ENCODE measurements around the gene CMSS1. TPM values are rescaled to one million over a fixed set of nuclear protein-coding genes. Genes with fewer than 3 reads are reported as not detected.

The CMSS1 gene
- total RNA-seq, 4 donors from 2014 or later = 11.2 to 16.3 (median 14.1) TPM

DNA sequence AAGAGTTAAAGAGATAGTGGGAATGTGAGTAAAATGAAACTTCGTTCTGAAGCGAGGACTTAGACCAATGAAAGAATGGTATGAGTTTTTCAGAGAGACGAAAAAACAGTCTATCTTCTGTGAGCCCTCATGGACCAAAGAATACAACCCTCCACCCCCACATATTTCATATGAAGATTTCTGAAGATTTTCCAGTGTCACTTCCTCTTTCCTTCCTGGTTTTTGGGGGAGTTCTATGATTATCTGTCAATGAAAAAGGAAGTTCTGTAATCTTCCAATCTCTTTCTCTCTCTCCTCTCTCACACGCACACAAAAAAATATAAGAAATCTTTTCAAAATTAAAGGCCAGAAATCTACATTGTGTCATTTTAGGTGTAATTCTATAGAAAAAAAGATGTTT lies 27.7 kb downstream of the CMSS1 start:
- H3K4me1 ChIP-seq = peaks cover 51 to 73% (median 64%) of the 10 kb centered on the region in 4 donors
- no peak overlapping the region for H3K4me3 ChIP-seq
- H3K9me3 ChIP-seq = peaks cover 0 to 6% (median under 1%) of the 10 kb centered on the region in 4 donors
- WGBS = 37% methylated on average over 4 of the region's 4 CpGs
- TF ChIP-seq, protein P1, sequence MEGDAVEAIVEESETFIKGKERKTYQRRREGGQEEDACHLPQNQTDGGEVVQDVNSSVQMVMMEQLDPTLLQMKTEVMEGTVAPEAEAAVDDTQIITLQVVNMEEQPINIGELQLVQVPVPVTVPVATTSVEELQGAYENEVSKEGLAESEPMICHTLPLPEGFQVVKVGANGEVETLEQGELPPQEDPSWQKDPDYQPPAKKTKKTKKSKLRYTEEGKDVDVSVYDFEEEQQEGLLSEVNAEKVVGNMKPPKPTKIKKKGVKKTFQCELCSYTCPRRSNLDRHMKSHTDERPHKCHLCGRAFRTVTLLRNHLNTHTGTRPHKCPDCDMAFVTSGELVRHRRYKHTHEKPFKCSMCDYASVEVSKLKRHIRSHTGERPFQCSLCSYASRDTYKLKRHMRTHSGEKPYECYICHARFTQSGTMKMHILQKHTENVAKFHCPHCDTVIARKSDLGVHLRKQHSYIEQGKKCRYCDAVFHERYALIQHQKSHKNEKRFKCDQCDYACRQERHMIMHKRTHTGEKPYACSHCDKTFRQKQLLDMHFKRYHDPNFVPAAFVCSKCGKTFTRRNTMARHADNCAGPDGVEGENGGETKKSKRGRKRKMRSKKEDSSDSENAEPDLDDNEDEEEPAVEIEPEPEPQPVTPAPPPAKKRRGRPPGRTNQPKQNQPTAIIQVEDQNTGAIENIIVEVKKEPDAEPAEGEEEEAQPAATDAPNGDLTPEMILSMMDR (IDR thresholded peaks at IDR 0.05) = no peak
- TF ChIP-seq POLR2A (IDR thresholded peaks at IDR 0.05; ENCODE audit: low read depth) (no peak), EP300 (IDR thresholded peaks at IDR 0.05) (no peak), POLR2AphosphoS5 (IDR thresholded peaks at IDR 0.05) (no peak)
- peak overlapping the region; percentile 78 to 85 (median 80) for H3K27ac ChIP-seq (replicated peaks in 1 of 4)
- H3K36me3 ChIP-seq = peaks cover 0 to 25% (median 5%) of the 10 kb centered on the region in 4 donors
- intact Hi-C loops (cut with DNase I) = loop anchor here (10.0 kb wide), 1 partner anchor 199 kb away; no protein-coding TSS in a partner anchor
- no peak for DNase-seq (ENCODE audit: extremely low spot score)
- H3K27me3 ChIP-seq = no peaks in the 10 kb centered on the region

DNA sequence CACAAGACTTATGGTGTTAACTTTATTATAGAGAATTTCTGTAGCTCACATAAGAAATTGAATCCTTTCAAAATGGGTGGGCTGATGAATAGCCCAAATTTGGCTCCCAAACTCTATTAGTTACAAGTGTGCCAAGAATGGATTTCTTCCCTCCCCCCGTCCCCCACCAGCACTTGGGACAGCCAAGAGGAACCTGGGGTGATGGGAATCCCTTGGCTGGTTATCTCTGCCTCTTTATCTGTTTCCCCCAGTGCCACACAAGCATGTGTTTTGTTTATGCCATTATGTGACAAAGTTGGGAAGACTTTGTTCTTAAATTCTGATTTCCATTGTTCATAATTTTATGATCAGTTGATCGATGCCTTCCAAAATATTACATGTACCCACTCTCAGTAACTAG lies 28.3 kb downstream of the CMSS1 start:
- Histone ChIP-seq H3K9me3 (peaks cover 0 to 6% (median 1%) of the 10 kb centered on the region in 4 donors), H3K36me3 (peaks cover 0 to 32% (median 11%) of the 10 kb centered on the region in 4 donors), H3K4me1 (peaks cover 51 to 78% (median 64%) of the 10 kb centered on the region in 4 donors), H3K27ac (replicated peaks in 1 of 4) (peak overlapping the region; percentile 78 to 85 (median 80)), H3K4me3 (no peak overlapping the region), H3K27me3 (no peaks in the 10 kb centered on the region)
- no peak for DNase-seq (ENCODE audit: extremely low spot score)
- intact Hi-C loops (cut with DNase I) = loop anchor here (10.0 kb wide), 1 partner anchor 199 kb away; no protein-coding TSS in a partner anchor
- TF ChIP-seq POLR2A (IDR thresholded peaks at IDR 0.05; ENCODE audit: low read depth) (no peak), EP300 (IDR thresholded peaks at IDR 0.05) (no peak), POLR2AphosphoS5 (IDR thresholded peaks at IDR 0.05) (no peak)
- TF ChIP-seq, protein P1 (IDR thresholded peaks at IDR 0.05) = no peak
- WGBS = 37% methylated on average over 2 of the region's 2 CpGs

DNA sequence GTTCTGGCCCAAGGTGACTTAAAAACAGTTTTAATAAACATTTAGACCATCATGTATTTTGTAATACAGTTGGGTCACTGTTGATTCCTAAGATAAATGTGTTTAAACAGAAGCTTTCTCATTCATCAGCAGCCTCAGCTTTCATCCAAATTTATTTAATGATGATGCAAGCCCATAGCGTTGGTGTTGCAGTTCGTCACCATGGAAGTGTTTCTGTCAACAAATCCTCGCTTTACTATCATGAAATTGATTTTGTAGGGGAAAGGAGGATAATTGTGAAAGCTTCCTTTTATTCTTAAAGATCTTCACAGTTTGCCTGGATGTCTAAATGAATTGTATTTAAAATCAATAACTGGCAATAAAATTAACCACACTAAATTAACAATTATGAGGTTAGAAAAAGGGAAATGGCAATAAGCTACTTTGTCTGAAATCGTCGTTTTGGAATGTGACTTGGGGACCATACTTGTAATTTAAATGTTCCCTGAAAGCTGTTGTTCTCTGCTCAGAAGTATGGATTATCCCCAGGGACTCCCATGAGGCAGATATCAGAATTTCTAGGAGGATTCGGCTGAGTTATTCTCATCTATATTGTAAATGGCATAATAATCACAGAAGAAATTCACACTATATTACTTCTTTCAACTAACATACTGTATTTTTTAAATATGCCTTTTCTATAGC lies 29.0 kb downstream of the CMSS1 start:
- Histone ChIP-seq H3K9me3 (peaks cover 0 to 6% (median 2%) of the 10 kb centered on the region in 4 donors), H3K4me3 (no peak overlapping the region), H3K36me3 (peaks cover 0 to 35% (median 13%) of the 10 kb centered on the region in 4 donors), H3K27me3 (no peaks in the 10 kb centered on the region), H3K4me1 (peaks cover 51 to 83% (median 64%) of the 10 kb centered on the region in 4 donors), H3K27ac (replicated peaks in 1 of 4) (peak overlapping the region; percentile 78 to 85 (median 80))
- DNase-seq (ENCODE audit: extremely low spot score) = no peak
- TF ChIP-seq EP300 (IDR thresholded peaks at IDR 0.05) = no peak
- TF ChIP-seq, protein P1 (IDR thresholded peaks at IDR 0.05) = no peak
- TF ChIP-seq POLR2AphosphoS5 (IDR thresholded peaks at IDR 0.05) = peak; percentile 25 to 74
- TF ChIP-seq POLR2A (IDR thresholded peaks at IDR 0.05; ENCODE audit: low read depth) = no peak
- intact Hi-C loops (cut with DNase I) = loop anchor here (10.0 kb wide), 1 partner anchor 198 kb away; no protein-coding TSS in a partner anchor
- WGBS = 26% methylated on average over 6 of the region's 6 CpGs

DNA sequence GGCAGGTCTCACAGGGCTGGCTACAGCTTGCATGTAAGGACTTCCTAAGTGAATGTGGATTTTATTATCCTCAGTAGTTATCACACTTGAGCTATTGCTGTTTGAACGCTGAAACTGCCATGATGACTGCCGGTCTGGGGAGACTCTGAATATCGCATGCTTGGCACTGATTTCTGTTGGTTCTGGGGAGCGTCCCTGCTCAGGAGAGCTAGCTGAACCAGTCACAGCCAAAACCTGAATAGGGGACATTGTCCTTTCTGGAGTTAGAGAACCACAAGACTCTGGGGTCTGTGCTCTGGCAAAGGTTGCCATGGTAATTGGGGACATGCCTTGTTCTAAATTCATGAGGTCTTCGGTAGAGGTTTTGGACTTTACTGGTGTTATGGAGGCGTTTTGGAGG lies 30.8 kb downstream of the CMSS1 start:
- Histone ChIP-seq H3K27ac (replicated peaks in 1 of 4) (peak overlapping the region; percentile 78 to 85 (median 80)), H3K9me3 (peaks cover 0 to 6% (median 4%) of the 10 kb centered on the region in 4 donors), H3K4me3 (no peak overlapping the region), H3K4me1 (peaks cover 47 to 84% (median 55%) of the 10 kb centered on the region in 4 donors), H3K27me3 (no peaks in the 10 kb centered on the region), H3K36me3 (peaks cover 0 to 39% (median 13%) of the 10 kb centered on the region in 4 donors)
- DNase-seq (ENCODE audit: extremely low spot score) = no peak
- TF ChIP-seq POLR2AphosphoS5 (IDR thresholded peaks at IDR 0.05) = no peak
- TF ChIP-seq, protein P1 (IDR thresholded peaks at IDR 0.05) = no peak
- TF ChIP-seq POLR2A (IDR thresholded peaks at IDR 0.05; ENCODE audit: low read depth) = no peak
- TF ChIP-seq EP300 (IDR thresholded peaks at IDR 0.05) = no peak
- 80% methylated on average over 6 of the region's 6 CpGs for WGBS
- intact Hi-C loops (cut with DNase I) = loop anchor here (10.0 kb wide), 1 partner anchor 196 kb away; no protein-coding TSS in a partner anchor

Measured in esophagus muscularis mucosa (tissue), 4 donors.